ENCODE results near the gene SNRNP70. TPM values are rescaled to one million over a fixed set of nuclear protein-coding genes. Genes with fewer than 3 reads are reported as not detected.
A peak's percentile ranks its signal among the peaks of the same experiment; 100 is the strongest.
"Not testable (repeated sequence)": the region's sequence is repeated elsewhere in the genome, so short reads cannot be mapped to it uniquely, and the experiment has no call there.

The SNRNP70 gene
- total RNA-seq, 1 experiment from 2014 or later = 348 TPM

GRCh38 chr19:49141352-49141751 lies 56.1 kb downstream of the SNRNP70 start:
- no peak for DNase-seq (ENCODE audit: low read depth)

- peak; percentile 76 for DNase-seq (ENCODE audit: low read depth)
Observed at GRCh38 chr19:49142866-49143335, 57.6 kb downstream of the SNRNP70 start.

- peak; percentile 64 for DNase-seq (ENCODE audit: low read depth)
Observed at GRCh38 chr19:49145573-49146407, 60.5 kb downstream of the SNRNP70 start.

- DNase-seq (ENCODE audit: low read depth) = not testable (repeated sequence)
Observed at GRCh38 chr19:49146408-49146770, 61.1 kb downstream of the SNRNP70 start.

GRCh38 chr19:49148044-49148682 lies 62.9 kb downstream of the SNRNP70 start:
- DNase-seq (ENCODE audit: low read depth) = no peak

- DNase-seq (ENCODE audit: low read depth) = peak; percentile 79
Observed at GRCh38 chr19:49148784-49149651, 63.8 kb downstream of the SNRNP70 start.

- DNase-seq (ENCODE audit: low read depth) = peak; percentile 56
Observed at GRCh38 chr19:49149652-49150105, 64.4 kb downstream of the SNRNP70 start.

GRCh38 chr19:49150106-49150943 lies 65.1 kb downstream of the SNRNP70 start:
- DNase-seq (ENCODE audit: low read depth) = peak; percentile 81

- no peak for DNase-seq (ENCODE audit: low read depth)
Observed at GRCh38 chr19:49150944-49151243, 65.6 kb downstream of the SNRNP70 start.

GRCh38 chr19:49151267-49152118 lies 66.2 kb downstream of the SNRNP70 start:
- DNase-seq (ENCODE audit: low read depth) = no peak

GRCh38 chr19:49152119-49152550 lies 66.9 kb downstream of the SNRNP70 start:
- no peak for DNase-seq (ENCODE audit: low read depth)

- DNase-seq (ENCODE audit: low read depth) = no peak
Observed at GRCh38 chr19:49153167-49153809, 68.0 kb downstream of the SNRNP70 start.

GRCh38 chr19:49154279-49154678 lies 69.0 kb downstream of the SNRNP70 start:
- DNase-seq (ENCODE audit: low read depth) = no peak

- no peak for DNase-seq (ENCODE audit: low read depth)
Observed at GRCh38 chr19:49155005-49155819, 70.0 kb downstream of the SNRNP70 start, which contains the start of gene HRC. TSS of gene HRC (minus strand) at chr19:49155396. CDS start at chr19:49155237, 159 bp downstream.

- DNase-seq (ENCODE audit: low read depth) = no peak
Observed at GRCh38 chr19:49155820-49156346, 70.6 kb downstream of the SNRNP70 start.

- DNase-seq (ENCODE audit: low read depth) = peak; percentile 64
Observed at GRCh38 chr19:49157445-49158224, 72.4 kb downstream of the SNRNP70 start, which contains the start of gene TRPM4. TSS of gene TRPM4 (plus strand) at chr19:49157792. CDS start at chr19:49157867, 75 bp downstream.
